HG02943 (cell line): ENCODE results near the gene ZNF613.
"Not testable (repeated sequence)": the region's sequence is repeated elsewhere in the genome, so short reads cannot be mapped to it uniquely, and the experiment has no call there.

Experiments used
- ATAC-seq: cut with Tn5 transposase; IDR thresholded peaks from one replicate; pipeline ENCODE4 v1.9.1; 2021; ENCODE audit warnings: mild to moderate bottlenecking, low read depth, moderate library complexity; ENCODE audit not compliant: unreplicated experiment

The ZNF613 gene

GRCh38 chr19:51931921-51932320 lies 4.6 kb downstream of the ZNF613 start:
- no peak for ATAC-seq

DNA sequence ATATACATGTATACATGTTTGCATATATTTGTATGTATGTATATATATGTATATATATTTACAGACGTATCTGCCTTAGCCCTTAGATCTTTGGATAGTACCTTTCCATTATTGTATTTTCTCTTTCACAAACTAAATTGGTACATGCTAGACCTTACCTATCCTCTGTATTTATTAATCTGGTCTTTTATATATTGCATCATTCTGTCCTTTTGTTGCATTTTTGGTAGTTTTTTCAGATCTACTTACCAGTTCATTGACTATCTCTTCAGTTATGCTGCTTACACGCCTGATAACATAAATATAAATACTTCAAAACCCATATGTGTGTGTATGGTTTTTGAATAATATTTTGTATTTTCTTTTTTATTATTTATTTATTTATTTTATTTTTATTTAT lies 11.7 kb downstream of the ZNF613 start:
- no peak for ATAC-seq

GRCh38 chr19:51944798-51945552 lies 17.7 kb downstream of the ZNF613 start:
- ATAC-seq, result no peak

DNA sequence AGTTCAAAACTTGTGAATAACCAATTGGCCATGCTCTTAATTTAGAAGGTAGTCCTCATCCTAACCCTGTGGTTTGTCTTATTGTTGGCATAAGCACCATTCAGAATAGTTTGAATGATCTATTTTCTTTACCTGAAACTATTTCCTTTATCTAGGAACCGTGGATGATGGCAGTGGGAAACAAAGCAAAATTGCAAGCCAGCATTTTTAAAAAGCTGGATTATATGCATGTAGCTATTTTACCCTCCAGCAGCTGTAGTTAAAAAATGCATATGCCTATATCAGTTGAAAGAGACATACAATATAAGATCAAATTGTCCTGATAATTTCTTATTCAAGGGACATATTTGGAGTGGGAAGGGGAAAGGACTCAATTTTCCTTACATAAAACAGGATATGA lies 19.3 kb downstream of the ZNF613 start:
- no peak for ATAC-seq

- ATAC-seq, result no peak
Observed at GRCh38 chr19:51948975-51949374, 21.7 kb downstream of the ZNF613 start.

DNA sequence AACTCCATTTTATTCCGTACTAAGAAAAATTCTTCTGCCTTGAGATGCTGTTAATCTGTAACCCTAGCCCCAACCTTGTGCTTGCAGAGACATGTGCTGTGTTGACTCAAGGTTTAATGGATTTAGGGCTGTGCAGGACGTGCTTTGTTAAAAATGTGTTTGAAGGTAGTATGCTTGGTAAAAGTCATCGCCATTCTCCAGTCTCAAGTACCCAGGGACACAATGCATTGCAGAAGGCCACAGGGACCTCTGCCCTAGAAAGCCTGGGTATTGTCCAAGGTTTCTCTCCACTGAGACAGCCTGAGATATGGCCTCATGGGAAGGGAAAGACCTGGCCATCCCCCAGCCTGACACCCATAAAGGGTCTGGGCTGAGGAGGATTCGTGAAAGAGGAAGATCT lies 30.6 kb downstream of the ZNF613 start:
- not testable (repeated sequence) for ATAC-seq

GRCh38 chr19:51959791-51960190 lies 32.5 kb downstream of the ZNF613 start:
- no peak for ATAC-seq

GRCh38 chr19:51960621-51961233 lies 33.5 kb downstream of the ZNF613 start:
- not testable (repeated sequence) for ATAC-seq

- ATAC-seq, result no peak
Observed at GRCh38 chr19:51965583-51965982, 38.3 kb downstream of the ZNF613 start.

GRCh38 chr19:51970718-51971117 lies 43.4 kb downstream of the ZNF613 start:
- no peak for ATAC-seq

- ATAC-seq, result no peak
Observed at GRCh38 chr19:51971624-51972023, 44.4 kb downstream of the ZNF613 start.

DNA sequence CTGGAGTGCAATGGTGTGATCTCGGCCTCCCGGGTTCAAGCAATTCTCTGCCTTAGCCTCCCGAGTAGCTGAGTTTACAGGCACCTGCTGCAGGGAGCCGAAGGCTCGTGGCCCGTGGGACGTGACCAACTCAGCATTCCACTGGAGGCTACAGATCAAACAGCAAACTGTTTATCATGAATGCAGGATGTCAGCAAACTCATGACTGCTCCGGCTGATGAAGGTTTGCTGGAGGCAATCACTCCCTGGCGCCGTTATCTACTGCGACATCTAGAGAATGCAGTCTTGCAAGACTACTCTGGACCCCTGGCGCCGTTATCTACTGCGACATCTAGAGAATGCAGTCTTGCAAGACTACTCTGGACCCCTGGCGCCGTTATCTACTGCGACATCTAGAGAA lies 48.5 kb downstream of the ZNF613 start:
- ATAC-seq, result not testable (repeated sequence)

- no peak for ATAC-seq
Observed at GRCh38 chr19:51976852-51977251, 49.6 kb downstream of the ZNF613 start.

DNA sequence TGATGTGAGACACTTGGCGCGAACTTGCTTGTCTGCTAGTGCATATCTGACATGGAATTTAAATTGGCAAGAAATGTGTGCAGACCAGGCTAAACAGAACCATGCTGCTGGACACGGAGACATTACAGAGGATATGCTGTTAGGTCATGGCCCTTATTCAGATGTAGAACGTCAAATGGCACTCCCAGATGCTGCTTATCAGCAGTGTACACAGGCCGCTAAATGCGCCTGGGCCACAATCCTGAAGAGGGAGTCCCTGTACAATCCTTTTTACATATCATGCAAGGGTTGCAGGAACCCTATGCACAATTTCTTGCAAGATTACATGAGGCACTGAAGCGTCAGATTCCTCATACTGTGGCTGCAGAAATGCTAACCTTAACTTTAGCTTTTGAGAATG lies 50.1 kb downstream of the ZNF613 start:
- no peak for ATAC-seq

- ATAC-seq, result no peak
Observed at GRCh38 chr19:51978882-51979281, 51.6 kb downstream of the ZNF613 start.

DNA sequence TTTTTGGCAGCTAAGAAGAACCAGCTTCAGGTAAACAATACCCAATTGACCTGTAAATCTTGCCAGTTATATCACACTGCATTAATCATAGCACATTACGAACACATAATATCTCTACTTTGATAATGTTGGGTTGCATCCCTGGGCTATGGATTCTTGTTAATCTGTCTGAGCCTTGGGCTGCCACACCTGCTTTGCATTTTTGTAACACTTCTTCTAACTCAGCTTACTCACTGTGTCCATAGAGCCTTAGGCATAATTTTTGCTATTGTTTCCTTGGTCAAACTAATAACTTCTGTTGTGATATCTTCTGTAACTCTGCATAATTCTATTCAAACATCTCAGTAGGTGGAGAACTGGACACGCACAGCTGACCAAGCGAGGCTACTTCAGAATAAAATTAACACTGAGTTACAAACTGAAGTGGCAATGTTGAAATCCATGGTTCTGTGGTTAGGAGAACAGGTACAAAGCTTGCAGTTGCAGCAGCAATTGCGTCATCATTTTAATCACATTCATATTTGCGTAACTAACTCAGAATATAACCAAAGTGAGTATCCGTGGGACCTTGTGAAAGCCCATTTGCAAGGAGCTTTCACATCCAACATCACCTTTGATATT lies 53.0 kb downstream of the ZNF613 start:
- no peak for ATAC-seq

DNA sequence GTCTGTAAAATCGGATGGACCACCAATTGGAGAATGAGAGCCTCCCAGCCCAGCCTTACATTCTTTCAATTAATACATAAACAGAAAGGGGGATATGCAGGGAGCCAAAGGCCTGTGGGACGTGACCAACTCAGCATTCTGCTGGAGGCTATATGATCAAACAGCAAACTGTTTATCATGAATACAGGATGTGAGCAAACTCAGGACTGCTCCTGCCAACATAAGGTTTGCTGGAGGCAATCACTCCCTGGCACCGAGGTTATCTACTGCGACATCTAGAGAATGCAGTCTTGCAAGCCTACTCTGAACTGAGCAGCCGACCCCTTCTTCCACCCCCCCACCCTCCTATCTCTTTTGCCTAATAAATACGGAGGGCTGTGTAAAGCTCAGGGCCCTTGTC lies 53.7 kb downstream of the ZNF613 start:
- ATAC-seq, result not testable (repeated sequence)

GRCh38 chr19:51983361-51983760 lies 56.1 kb downstream of the ZNF613 start:
- no peak for ATAC-seq

GRCh38 chr19:51986309-51987291 lies 59.3 kb downstream of the ZNF613 start, which contains the start of gene ZNF350:
Gene ZNF350, minus strand, starts transcription at chr19:51986840. Its CDS starts 12,480 bp downstream, at chr19:51974360.
- peak; percentile 90 for ATAC-seq

DNA sequence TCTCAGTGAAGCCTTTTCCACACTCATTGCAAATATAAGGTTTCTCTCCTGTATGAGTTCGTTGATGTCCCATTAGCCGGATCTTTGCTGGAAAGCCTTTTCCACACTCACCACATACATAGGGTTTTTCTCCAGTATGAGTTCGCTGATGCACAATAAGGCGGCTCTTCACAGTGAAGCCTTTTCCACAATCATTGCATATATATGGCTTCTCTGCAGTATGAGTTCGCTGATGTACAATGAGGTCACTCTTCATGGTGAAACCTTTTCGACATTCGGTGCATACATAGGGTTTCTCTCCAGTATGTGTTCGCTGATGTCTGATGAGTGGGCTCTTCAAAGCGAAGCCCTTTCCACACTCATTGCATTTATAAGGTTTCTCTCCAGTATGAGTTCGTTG lies 66.2 kb downstream of the ZNF613 start:
- no peak for ATAC-seq
